H1 (cell line): Measurements from ENCODE around the gene CUBN. TPM values are rescaled to one million over a fixed set of nuclear protein-coding genes. Genes with fewer than 3 reads are reported as not detected.

Source experiments
- CREB1 ChIP-seq: IDR thresholded peaks from 2 replicates; pipeline ENCODE4 v1.6.1; 2012; ENCODE audit warnings: inconsistent platforms
- CTCF ChIP-seq, 3 experiments: IDR thresholded peaks; 1 replicate in 2 of 3; 2 replicates in 1 of 3; pipeline versions ENCODE4 v1.5.1 to v1.6.1; 2011; ENCODE audit warnings: low read length in 3 of 3, mild to moderate bottlenecking in 3 of 3, inconsistent platforms in 2 of 3, low read depth in 1 of 3, moderate library complexity in 1 of 3; ENCODE audit not compliant: insufficient read depth in 1 of 3; ENCODE audit errors: control extremely low read depth in 1 of 3
- KDM5A ChIP-seq: fragments of 200-600 bp; IDR thresholded peaks from 2 replicates; pipeline ENCODE4 v1.7.1; 2012; ENCODE audit warnings: mild to moderate bottlenecking, low read length, inconsistent platforms, mixed read lengths
- POLR2AphosphoS5 ChIP-seq: IDR thresholded peaks from 2 replicates; pipeline ENCODE4 v1.6.1; 2011; ENCODE audit warnings: low read depth, low read length
- RNF2 ChIP-seq: fragments of 200-900, 300-1000 bp; sonication (generic); IDR thresholded peaks from 2 replicates; pipeline ENCODE4 v1.7.1; 2016; ENCODE audit warnings: borderline replicate concordance, low read depth, mild to moderate bottlenecking, antibody characterized with exemption, low read length; ENCODE audit not compliant: poor library complexity, severe bottlenecking; ENCODE audit errors: missing control alignments
- SIRT6 ChIP-seq: IDR thresholded peaks from one replicate; pipeline ENCODE4 v1.7.1; 2012; ENCODE audit warnings: low read length, inconsistent platforms
- polyA plus RNA-seq, 7 experiments: library from polyadenylated mRNA; depleted of rRNA in 3 of 7; stranded (reverse) in 5 of 7; unstranded in 2 of 7; fragments of >200 nt in 5 of 7; fragments of 200-250 nt in 2 of 7; gene quantifications; 1 replicate in 5 of 7; 2 replicates in 1 of 7; 4 replicates in 1 of 7; pipeline versions ENCODE4 v1.2.1 to v1.2.3, GENCODE V29; 2011 to 2013; ENCODE audit warnings: missing spikeins in 2 of 7, mixed read lengths in 2 of 7
- total RNA-seq: library from RNA; stranded (reverse); fragmentation: NEBNext Ultra II Directional; extraction: Animal tissue kit (Norgen Biotek cat#: 25700); gene quantifications from 2 replicates; pipeline ENCODE4 v1.2.1, GENCODE V29; 2021

Gene CUBN
- total and polyA plus RNA-seq, 2 of the 8 experiments (the other 6 are each of a cell fraction or from before 2014, with no cell fraction given), result 0.04 to 0.08 TPM

GRCh38 chr10:16909271-16909767 lies 220.3 kb downstream of the CUBN start (continued):
- no peak for TF ChIP-seq CTCF (IDR thresholded peaks at IDR 0.05; ENCODE audit: control extremely low read depth in 1 of 3, insufficient read depth in 1 of 3, low read depth in 1 of 3, low read length in 3 of 3)
- no peak for TF ChIP-seq CREB1
- TF ChIP-seq SIRT6, result no peak
- TF ChIP-seq RNF2, result no peak
- no peak for TF ChIP-seq KDM5A
- TF ChIP-seq POLR2AphosphoS5, result no peak
